HepG2 (cell line): Measurements from ENCODE around the gene MAPKAPK3. TPM values are rescaled to one million over a fixed set of nuclear protein-coding genes. Genes with fewer than 3 reads are reported as not detected.

ENCODE experiments used
- ARNTL ChIP-seq: sonication (generic); formaldehyde crosslinking; IDR thresholded peaks from 2 replicates; pipeline ENCODE4 v1.4.0; 2020; ENCODE audit warnings: mild to moderate bottlenecking, missing genetic modification reagents
- BCL6 ChIP-seq: IDR thresholded peaks from 2 replicates; pipeline ENCODE4 v1.6.1; 2016; ENCODE audit warnings: missing genetic modification reagents, missing compliant biosample characterization
- CREM ChIP-seq, 2 experiments: sonication (generic) in 1 of 2; formaldehyde crosslinking in 1 of 2; IDR thresholded peaks; 2 replicates each; pipeline versions ENCODE4 v1.4.0 to v1.6.1; 2016 to 2020; ENCODE audit warnings: antibody characterized with exemption in 1 of 2, mild to moderate bottlenecking in 1 of 2, missing genetic modification reagents in 1 of 2
- FOSL2 ChIP-seq: sonication (generic); formaldehyde crosslinking; IDR thresholded peaks from 2 replicates; pipeline ENCODE4 v1.4.0; 2020; ENCODE audit warnings: missing genetic modification reagents
- HOXA3 ChIP-seq: sonication (generic); formaldehyde crosslinking; IDR thresholded peaks from 2 replicates; pipeline ENCODE4 v1.5.0; 2020; ENCODE audit warnings: missing genetic modification reagents
- MAZ ChIP-seq, 2 experiments: sonication (generic) in 1 of 2; formaldehyde crosslinking in 1 of 2; IDR thresholded peaks; 2 replicates each; pipeline versions ENCODE4 v1.5.0 to v1.6.1; 2012 to 2020; ENCODE audit warnings: low read depth in 2 of 2, mild to moderate bottlenecking in 2 of 2, borderline replicate concordance in 1 of 2, improper control_type of control experiment in 1 of 2, low read length in 1 of 2, missing genetic modification reagents in 1 of 2, moderate library complexity in 1 of 2
- NR2F6 ChIP-seq, 2 experiments: IDR thresholded peaks; 2 replicates each; pipeline ENCODE4 v1.6.1; 2016; ENCODE audit warnings: antibody characterized with exemption in 1 of 2, mild to moderate bottlenecking in 1 of 2
- PATZ1 ChIP-seq: sonication (generic); formaldehyde crosslinking; IDR thresholded peaks from 2 replicates; pipeline ENCODE4 v1.4.0; 2020; ENCODE audit warnings: missing genetic modification reagents
- PAXIP1 ChIP-seq: sonication (generic); formaldehyde crosslinking; conservative IDR thresholded peaks from 2 replicates; pipeline ENCODE4 v1.4.0; 2020; ENCODE audit warnings: mild to moderate bottlenecking, missing genetic modification reagents, moderate library complexity
- PBX2 ChIP-seq: IDR thresholded peaks from 2 replicates; pipeline ENCODE4 v1.6.1; 2016; ENCODE audit warnings: control low read depth
- PHB2 ChIP-seq: fragments of 450-650 bp; IDR thresholded peaks from 2 replicates; pipeline ENCODE4 v1.6.1; 2018; ENCODE audit not compliant: partially characterized antibody
- RCOR2 ChIP-seq: IDR thresholded peaks from 2 replicates; pipeline ENCODE4 v1.6.1; 2016; ENCODE audit warnings: missing biosample characterization, missing genetic modification reagents
- RFXANK ChIP-seq: IDR thresholded peaks from 2 replicates; pipeline ENCODE4 v1.6.1; 2016
- TRIM24 ChIP-seq: sonication (generic); formaldehyde crosslinking; IDR thresholded peaks from 2 replicates; pipeline ENCODE4 v1.8.0; 2022; ENCODE audit warnings: mild to moderate bottlenecking, missing genetic modification reagents
- ZBTB1 ChIP-seq: sonication (generic); formaldehyde crosslinking; IDR thresholded peaks from 2 replicates; pipeline ENCODE4 v1.4.0; 2020; ENCODE audit warnings: missing genetic modification reagents, borderline replicate concordance
- ZFP36L1 ChIP-seq: sonication (generic); formaldehyde crosslinking; IDR thresholded peaks from 2 replicates; pipeline ENCODE4 v1.8.0; 2022; ENCODE audit warnings: mild to moderate bottlenecking, missing genetic modification reagents, moderate library complexity
- ZNF124 ChIP-seq: sonication (generic); formaldehyde crosslinking; IDR thresholded peaks from 2 replicates; pipeline ENCODE4 v1.4.0; 2020; ENCODE audit warnings: missing genetic modification reagents
- ZNF432 ChIP-seq: sonication (generic); formaldehyde crosslinking; IDR thresholded peaks from 2 replicates; pipeline ENCODE4 v1.5.0; 2020; ENCODE audit warnings: missing genetic modification reagents, mild to moderate bottlenecking, borderline replicate concordance
- ZNF496 ChIP-seq: sonication (generic); formaldehyde crosslinking; IDR thresholded peaks from 2 replicates; pipeline ENCODE4 v1.8.1; 2023; ENCODE audit warnings: mild to moderate bottlenecking, moderate library complexity, missing genetic modification reagents; ENCODE audit not compliant: insufficient replicate concordance
- ZNF572 ChIP-seq: sonication (generic); formaldehyde crosslinking; IDR thresholded peaks from 2 replicates; pipeline ENCODE4 v1.5.1; 2020; ENCODE audit warnings: mild to moderate bottlenecking, missing genetic modification reagents
- ZNF75D ChIP-seq: sonication (generic); formaldehyde crosslinking; IDR thresholded peaks from 2 replicates; pipeline ENCODE4 v1.8.1; 2023; ENCODE audit warnings: missing genetic modification reagents, mild to moderate bottlenecking, borderline replicate concordance
- ZNF770 ChIP-seq: sonication (generic); formaldehyde crosslinking; IDR thresholded peaks from 2 replicates; pipeline ENCODE4 v1.5.0; 2020; ENCODE audit warnings: mild to moderate bottlenecking, missing genetic modification reagents
- ZNF772 ChIP-seq: sonication (generic); formaldehyde crosslinking; IDR thresholded peaks from 2 replicates; pipeline ENCODE4 v1.5.0; 2020; ENCODE audit warnings: mild to moderate bottlenecking, missing genetic modification reagents
- polyA plus RNA-seq, 8 experiments: library from polyadenylated mRNA; depleted of rRNA in 3 of 8; stranded (reverse) in 7 of 8; unstranded in 1 of 8; fragments of >200 nt; fragmentation: Illumina TruSeq in 4 of 8; extraction: Trizol in 4 of 8; gene quantifications; 2 replicates each; pipeline versions ENCODE4 v1.2.1 to v1.2.3, GENCODE V29; 2011 to 2016; ENCODE audit warnings: low read depth in 4 of 8, missing spikeins in 1 of 8, mixed read lengths in 1 of 8; ENCODE audit not compliant: insufficient read depth in 1 of 8
- total RNA-seq, 5 experiments: library from RNA; depleted of rRNA; stranded (reverse); fragments of >200 nt; fragmentation: Illumina TruSeq; extraction: Trizol; gene quantifications; 2 replicates each; pipeline ENCODE4 v1.2.3, GENCODE V29; 2016; ENCODE audit warnings: low read depth in 1 of 5

The MAPKAPK3 gene
- total and polyA plus RNA-seq, 2 of the 13 experiments (the other 11 are each of a cell fraction or from before 2014, with no cell fraction given): 39.9 to 41.2 TPM

- TF ChIP-seq MAZ (IDR thresholded peaks at IDR 0.05; ENCODE audit: borderline replicate concordance, low read depth, low read length): peak; percentile 67; the same call in 1 of the 2 replicates
- no peak for TF ChIP-seq MAZ (CRISPR knock-in tag; IDR thresholded peaks at IDR 0.05; ENCODE audit: low read depth)
- TF ChIP-seq ZBTB1 (CRISPR knock-in tag): no peak
- TF ChIP-seq RFXANK: no peak
- TF ChIP-seq PBX2 (CRISPR knock-in tag): no peak
- no peak for TF ChIP-seq ZNF770 (CRISPR knock-in tag)
- TF ChIP-seq ZNF432 (CRISPR knock-in tag): no peak
- TF ChIP-seq RCOR2 (CRISPR knock-in tag): no peak
- no peak for TF ChIP-seq ZFP36L1 (CRISPR knock-in tag)
- TF ChIP-seq CREM (IDR thresholded peaks at IDR 0.05): peak; percentile 58
- no peak for TF ChIP-seq CREM (CRISPR knock-in tag; IDR thresholded peaks at IDR 0.05)
- no peak for TF ChIP-seq TRIM24
- no peak for TF ChIP-seq ZNF496 (CRISPR knock-in tag)
- no peak for TF ChIP-seq ZNF572 (CRISPR knock-in tag)
- TF ChIP-seq BCL6 (CRISPR knock-in tag): peak; percentile 31
- 0 out of 2 replicates have a peak, but pooled peaks have one; percentile 20 for TF ChIP-seq PAXIP1 (CRISPR knock-in tag)
- TF ChIP-seq PHB2: no peak
- no peak for TF ChIP-seq HOXA3 (CRISPR knock-in tag)
- TF ChIP-seq NR2F6 (IDR thresholded peaks at IDR 0.05): no peak
- no peak for TF ChIP-seq NR2F6 (CRISPR knock-in tag; IDR thresholded peaks at IDR 0.05)
- no peak for TF ChIP-seq ARNTL (CRISPR knock-in tag)
- TF ChIP-seq ZNF124 (CRISPR knock-in tag): no peak
- no peak for TF ChIP-seq FOSL2
- no peak for TF ChIP-seq ZNF75D (CRISPR knock-in tag)
- peak; percentile 27; the same call in 1 of the 2 replicates for TF ChIP-seq PATZ1
- no peak for TF ChIP-seq ZNF772 (CRISPR knock-in tag)
Observed at GRCh38 chr3:50616770-50617095, 218 bp upstream of the MAPKAPK3 start (continued).
